Astrocyte of the cerebellum (primary cell): ENCODE data around the gene NTF4.

ENCODE experiments used
- DNase-seq: peaks from one replicate; pipeline ENCODE4 v3.0.0-alpha.2; 2011; ENCODE audit warnings: low read depth
- H3K4me3 ChIP-seq: 2 replicates; pipeline ENCODE4 v1.5.1; 2011; ENCODE audit warnings: mild to moderate bottlenecking, low read depth, low read length, moderate library complexity
- in situ Hi-C: cut with HindIII; loops from 2 replicates; pipeline ENCODE4 v1.10.0; 2017; ENCODE audit warnings: low sequenced_read_pairs
- TF ChIP-seq, protein P1 (sequence below): IDR thresholded peaks from 2 replicates; pipeline ENCODE4 v1.5.1; 2012; ENCODE audit warnings: low read length, low read depth, moderate library complexity, mild to moderate bottlenecking; ENCODE audit errors: missing control alignments

The NTF4 gene

DNA sequence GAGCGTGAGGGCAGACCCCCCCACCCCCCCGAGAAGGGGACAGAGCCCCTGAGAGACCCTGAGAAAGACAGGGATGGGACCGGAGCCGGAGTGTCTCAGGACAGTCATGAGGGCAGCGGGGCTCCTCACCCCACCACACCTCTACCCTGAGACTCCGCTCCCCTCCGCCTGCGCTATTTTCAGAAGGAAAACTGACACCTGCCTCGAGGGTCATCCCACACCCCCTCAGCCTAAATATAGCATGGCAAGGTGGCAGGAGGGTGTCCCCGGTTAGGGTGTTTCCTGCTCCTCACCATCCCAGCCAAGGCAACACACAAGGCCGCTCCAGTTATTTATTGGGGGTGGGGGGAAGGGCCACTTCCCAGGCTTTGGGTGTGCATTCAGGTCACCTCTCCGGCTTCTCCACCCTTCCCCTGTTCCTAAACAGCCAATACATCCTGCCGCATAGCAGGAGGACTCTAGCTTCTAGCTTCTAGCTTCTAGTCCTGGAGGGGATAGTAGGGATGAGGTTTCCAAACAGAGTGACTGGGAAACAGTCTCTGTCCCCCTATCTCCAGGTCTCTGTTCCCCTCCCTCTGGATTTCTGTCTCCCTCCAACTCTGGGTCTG lies 1.4 kb upstream of the NTF4 start:
- in situ Hi-C loops, result no loop called here
- no peak overlapping the region for H3K4me3 ChIP-seq
- DNase-seq, result no peak
- TF ChIP-seq, protein P1, sequence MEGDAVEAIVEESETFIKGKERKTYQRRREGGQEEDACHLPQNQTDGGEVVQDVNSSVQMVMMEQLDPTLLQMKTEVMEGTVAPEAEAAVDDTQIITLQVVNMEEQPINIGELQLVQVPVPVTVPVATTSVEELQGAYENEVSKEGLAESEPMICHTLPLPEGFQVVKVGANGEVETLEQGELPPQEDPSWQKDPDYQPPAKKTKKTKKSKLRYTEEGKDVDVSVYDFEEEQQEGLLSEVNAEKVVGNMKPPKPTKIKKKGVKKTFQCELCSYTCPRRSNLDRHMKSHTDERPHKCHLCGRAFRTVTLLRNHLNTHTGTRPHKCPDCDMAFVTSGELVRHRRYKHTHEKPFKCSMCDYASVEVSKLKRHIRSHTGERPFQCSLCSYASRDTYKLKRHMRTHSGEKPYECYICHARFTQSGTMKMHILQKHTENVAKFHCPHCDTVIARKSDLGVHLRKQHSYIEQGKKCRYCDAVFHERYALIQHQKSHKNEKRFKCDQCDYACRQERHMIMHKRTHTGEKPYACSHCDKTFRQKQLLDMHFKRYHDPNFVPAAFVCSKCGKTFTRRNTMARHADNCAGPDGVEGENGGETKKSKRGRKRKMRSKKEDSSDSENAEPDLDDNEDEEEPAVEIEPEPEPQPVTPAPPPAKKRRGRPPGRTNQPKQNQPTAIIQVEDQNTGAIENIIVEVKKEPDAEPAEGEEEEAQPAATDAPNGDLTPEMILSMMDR, result no peak

DNA sequence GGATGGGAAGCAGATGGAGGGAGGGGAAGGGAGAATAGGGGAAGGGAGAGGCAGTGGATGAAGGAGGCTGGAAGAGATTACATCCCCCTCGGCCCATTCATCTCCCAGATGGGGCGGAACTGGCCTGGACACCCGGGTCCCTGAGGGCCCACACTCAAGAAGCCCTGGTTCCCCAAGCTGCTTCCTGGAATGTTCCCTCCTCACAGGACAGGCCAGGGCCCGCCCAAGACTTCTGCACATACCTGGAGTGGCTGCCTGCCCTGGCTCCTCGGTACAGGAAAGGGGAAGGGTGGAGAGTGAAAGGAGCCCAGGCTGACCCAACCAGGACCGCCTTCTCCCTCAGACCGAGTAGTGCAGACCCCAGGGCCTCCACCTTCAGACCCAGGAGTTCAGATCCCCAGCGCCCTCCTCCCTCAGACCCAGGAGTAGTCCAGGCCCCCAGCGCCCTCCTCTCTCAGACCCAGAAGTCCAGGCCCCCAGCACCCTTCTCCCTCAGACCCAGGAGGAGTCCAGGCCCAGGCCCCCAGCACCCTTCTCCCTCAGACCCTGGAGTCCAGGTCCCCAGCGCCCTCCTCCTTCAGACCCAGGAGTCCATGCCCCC lies 489 bp downstream of the NTF4 start:
- in situ Hi-C loops, result no loop called here

DNA sequence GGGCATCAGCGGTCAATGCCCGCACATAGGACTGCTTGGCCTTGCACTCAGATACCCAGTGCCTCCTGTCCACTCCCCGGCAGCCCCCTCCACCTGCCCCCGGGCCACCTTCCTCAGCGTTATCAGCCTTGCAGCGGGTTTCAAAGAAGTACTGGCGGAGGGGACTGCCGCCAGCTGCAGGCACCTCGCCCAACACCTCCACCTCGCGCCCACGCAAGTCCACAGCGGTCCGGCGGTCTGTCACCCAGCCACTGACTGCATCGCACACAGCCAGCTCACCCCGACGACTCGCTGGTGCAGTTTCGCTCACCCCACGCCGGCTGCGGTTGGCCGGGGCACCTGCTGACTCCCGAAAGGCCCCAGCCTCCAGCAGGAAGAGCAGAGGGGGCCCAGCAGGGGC lies 3.2 kb downstream of the NTF4 start:
- no peak overlapping the region for H3K4me3 ChIP-seq
- in situ Hi-C loops, result no loop called here
- DNase-seq, result no peak
- TF ChIP-seq, protein P1, result no peak

More for the DNA sequence above, 489 bp downstream of the NTF4 start:
- TF ChIP-seq, protein P1, result no peak
- DNase-seq, result no peak
- peak overlapping the region; percentile 32 for H3K4me3 ChIP-seq

DNA sequence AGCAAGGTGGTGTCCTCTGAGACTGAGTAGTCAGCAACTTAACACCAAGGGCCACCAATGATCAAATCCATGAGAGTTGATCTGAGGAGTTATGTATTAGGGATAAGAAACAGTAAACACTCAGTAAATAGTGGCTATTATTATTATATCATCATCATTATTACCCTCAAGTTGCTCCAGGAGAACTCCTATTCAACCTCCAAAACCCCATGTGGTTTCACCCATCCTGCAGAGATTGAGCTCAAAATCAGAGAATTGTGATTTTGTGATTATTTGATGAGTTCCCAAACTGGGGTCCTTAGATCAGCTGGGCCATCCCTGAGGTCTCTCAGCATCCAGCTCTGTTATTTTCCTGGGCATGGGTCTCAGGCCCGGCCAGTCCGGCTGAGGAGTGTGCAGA lies 3.6 kb downstream of the NTF4 start:
- H3K4me3 ChIP-seq, result no peak overlapping the region
- TF ChIP-seq, protein P1, result no peak
- DNase-seq, result no peak
- in situ Hi-C loops, result no loop called here

DNA sequence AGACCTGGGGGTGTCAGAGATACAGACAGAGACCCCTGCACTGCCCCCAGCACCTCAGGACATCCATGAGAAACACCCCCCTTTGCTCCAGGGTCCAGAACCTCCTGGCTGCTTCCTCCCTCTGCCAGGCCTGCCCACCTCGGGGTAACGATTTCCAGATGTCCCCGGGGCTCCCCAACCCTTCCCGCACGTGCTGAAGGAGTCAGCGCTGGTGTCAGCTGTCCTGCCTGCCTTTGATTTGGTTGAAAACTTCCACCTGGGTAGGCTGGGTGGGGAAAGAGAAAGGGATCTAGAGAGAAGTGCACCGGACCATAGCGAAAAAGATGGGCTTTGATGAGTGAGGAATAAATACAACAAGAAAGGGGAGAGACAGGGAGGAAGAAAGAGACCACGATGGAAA lies 5.6 kb downstream of the NTF4 start:
- DNase-seq, result no peak
- TF ChIP-seq, protein P1, result no peak
- H3K4me3 ChIP-seq, result no peak overlapping the region
- in situ Hi-C loops, result no loop called here

DNA sequence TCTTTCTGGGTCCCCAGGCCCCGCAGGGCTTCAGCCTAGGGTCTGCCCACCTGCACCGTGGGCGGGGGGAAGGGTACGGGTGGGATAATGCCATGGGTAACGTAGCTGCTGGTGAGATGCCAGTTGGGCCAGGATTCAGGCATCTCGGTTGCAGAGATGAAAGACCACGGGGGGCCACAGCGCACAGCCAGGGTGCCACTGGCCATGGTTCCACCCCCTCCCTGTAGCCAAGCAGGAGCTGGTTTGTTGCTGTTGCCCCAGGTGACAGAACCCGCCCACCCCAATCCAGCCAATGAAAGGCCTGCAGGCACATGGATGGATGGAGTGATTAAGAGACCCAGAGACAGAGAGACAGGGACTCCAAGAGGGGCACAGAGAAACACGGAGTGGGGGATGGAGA lies 6.1 kb downstream of the NTF4 start:
- DNase-seq, result peak; percentile 18

More for the DNA sequence above, 6.1 kb downstream of the NTF4 start:
- in situ Hi-C loops, result no loop called here
- TF ChIP-seq, protein P1, result no peak
- H3K4me3 ChIP-seq, result no peak overlapping the region
